ENCODE data around the gene SMIM7. TPM values are rescaled to one million over a fixed set of nuclear protein-coding genes. Genes with fewer than 3 reads are reported as not detected.
"Not testable (repeated sequence)": the region's sequence is repeated elsewhere in the genome, so short reads cannot be mapped to it uniquely, and the experiment has no call there.

SMIM7 gene
- total RNA-seq, 4 donors from 2014 or later = 77.3 to 121 (median 98.8) TPM

DNA sequence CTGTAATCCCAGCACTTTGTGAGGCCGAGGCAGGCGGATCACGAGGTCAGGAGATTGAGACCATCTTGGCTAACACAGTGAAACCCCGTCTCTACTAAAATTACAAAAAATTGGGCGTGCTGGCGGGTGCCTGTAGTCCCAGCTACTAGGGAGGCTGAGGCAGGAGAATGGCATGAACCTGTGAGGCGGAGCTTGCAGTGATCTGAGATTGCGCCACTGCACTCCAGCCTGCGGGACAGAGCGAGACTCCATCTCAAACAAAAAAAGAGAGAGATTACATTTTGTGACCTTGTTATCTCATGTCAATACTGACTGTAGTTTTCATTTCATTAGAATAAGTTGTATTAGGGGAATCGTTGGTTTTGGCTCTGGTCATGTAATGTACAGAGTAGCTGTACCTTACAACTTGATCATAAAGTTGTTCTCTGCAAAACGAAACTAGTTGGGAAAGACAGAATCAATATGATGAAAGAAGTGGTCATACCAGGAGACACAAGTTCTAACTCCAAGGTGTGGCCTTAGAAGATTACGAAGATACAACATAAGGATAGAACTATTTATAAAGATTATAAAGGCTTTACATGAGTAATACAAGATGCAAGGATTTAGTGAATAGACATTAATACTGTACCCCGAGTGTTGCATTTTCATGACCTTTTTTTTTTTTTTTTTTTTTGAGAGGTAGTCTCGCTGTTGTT lies 16.3 kb upstream of the SMIM7 start:
- Histone ChIP-seq H3K27ac (no peak overlapping the region), H3K36me3 (peaks cover 7% of the 10 kb centered on the region), H3K9me3 (peaks cover 5% of the 10 kb centered on the region), H3K27me3 (no peaks in the 10 kb centered on the region), H3K4me3 (no peak overlapping the region), H3K4me1 (no peaks in the 10 kb centered on the region)
- no peak for DNase-seq (ENCODE audit: low spot score in 2 of 2)
- 83% methylated on average over 15 of the region's 15 CpGs for WGBS
- TF ChIP-seq POLR2AphosphoS5 (IDR thresholded peaks at IDR 0.05) (no peak), POLR2A (IDR thresholded peaks at IDR 0.05) (no peak), EP300 (IDR thresholded peaks at IDR 0.05) (no peak)
- TF ChIP-seq, protein P1, sequence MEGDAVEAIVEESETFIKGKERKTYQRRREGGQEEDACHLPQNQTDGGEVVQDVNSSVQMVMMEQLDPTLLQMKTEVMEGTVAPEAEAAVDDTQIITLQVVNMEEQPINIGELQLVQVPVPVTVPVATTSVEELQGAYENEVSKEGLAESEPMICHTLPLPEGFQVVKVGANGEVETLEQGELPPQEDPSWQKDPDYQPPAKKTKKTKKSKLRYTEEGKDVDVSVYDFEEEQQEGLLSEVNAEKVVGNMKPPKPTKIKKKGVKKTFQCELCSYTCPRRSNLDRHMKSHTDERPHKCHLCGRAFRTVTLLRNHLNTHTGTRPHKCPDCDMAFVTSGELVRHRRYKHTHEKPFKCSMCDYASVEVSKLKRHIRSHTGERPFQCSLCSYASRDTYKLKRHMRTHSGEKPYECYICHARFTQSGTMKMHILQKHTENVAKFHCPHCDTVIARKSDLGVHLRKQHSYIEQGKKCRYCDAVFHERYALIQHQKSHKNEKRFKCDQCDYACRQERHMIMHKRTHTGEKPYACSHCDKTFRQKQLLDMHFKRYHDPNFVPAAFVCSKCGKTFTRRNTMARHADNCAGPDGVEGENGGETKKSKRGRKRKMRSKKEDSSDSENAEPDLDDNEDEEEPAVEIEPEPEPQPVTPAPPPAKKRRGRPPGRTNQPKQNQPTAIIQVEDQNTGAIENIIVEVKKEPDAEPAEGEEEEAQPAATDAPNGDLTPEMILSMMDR (IDR thresholded peaks at IDR 0.05) = no peak

DNA sequence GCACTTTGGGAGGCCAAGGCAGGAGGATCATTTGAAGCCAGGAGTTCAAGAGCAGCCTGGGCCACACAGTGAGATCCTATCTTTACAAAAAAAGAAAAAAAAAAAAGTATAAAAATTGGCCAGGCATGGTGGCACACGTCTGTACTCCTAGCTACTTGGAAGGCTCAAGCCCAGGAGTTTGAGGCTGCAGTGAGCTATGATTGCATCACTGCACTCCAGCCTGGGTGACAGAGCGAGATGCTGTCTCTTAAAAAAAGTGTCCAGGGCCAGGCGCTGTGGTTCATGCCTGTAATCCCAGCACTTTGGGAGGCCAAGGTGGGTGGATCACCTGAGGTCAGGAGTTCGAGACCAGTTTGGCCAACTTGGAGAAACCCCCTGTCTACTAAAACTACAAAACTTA lies 13.9 kb upstream of the SMIM7 start:
- not testable (repeated sequence) for H3K27ac ChIP-seq; H3K27me3 ChIP-seq; H3K4me3 ChIP-seq; H3K9me3 ChIP-seq; DNase-seq (ENCODE audit: low spot score in 2 of 2); H3K4me1 ChIP-seq; H3K36me3 ChIP-seq
- WGBS = 80% methylated on average over 4 of the region's 4 CpGs

DNA sequence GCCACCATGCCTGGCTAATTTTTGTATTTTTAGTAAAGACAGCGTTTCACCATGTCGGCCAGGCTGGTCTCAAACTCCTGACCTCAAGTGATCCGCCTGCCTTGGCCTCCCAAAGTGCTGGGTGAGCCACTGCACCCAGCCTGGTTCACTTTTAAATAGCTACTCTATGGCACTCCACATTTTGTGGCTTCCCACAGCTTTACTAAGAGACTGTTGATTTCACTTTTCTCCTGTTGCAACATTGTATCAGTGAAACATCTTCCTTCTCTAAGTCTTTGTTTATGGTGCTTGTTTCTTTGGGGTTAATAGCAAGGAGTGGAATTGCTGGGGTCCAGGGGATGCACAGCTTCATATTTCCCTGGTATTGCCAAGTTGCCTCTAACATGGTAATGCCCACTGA lies 13.3 kb upstream of the SMIM7 start:
- DNase-seq (ENCODE audit: low spot score in 2 of 2) = no peak
- H3K4me1 ChIP-seq = no peaks in the 10 kb centered on the region
- H3K9me3 ChIP-seq = no peaks in the 10 kb centered on the region
- H3K27ac ChIP-seq = no peak overlapping the region
- TF ChIP-seq POLR2A (IDR thresholded peaks at IDR 0.05) (no peak), POLR2AphosphoS5 (IDR thresholded peaks at IDR 0.05) (no peak), EP300 (IDR thresholded peaks at IDR 0.05) (no peak)
- TF ChIP-seq, protein P1 (IDR thresholded peaks at IDR 0.05) = no peak
- H3K4me3 ChIP-seq = no peak overlapping the region
- 71% methylated on average over 3 of the region's 3 CpGs for WGBS
- H3K36me3 ChIP-seq = no peaks in the 10 kb centered on the region
- no peaks in the 10 kb centered on the region for H3K27me3 ChIP-seq

DNA sequence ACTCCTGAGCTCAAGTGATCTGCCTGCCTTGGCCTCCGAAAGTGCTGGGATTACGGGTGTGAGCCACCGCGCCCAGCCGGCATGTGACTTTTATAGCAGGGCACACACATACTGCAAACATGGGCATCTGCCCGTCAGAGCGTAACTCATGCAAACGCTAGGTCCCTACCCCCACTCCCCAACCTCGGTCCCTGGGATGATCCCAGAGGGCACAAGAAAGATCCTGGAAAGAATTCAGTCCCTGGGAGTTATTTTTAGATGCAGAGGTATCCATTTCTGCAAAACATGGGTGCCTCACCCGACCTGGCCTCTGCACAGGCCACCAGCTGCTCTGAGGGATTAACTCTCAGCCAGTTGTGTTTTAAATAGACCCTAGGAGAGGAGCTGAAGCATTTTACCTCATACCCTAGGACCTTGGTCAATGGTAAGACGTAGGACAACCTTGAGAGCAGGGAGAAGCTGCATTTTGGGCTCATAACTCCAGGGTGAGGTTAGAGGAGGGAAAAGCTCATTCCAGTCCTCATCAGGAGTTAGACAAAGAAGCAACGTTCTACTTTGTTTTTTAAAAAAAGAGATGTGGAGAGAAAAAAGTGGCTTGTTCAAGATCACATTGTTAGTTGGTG lies 11.8 kb upstream of the SMIM7 start:
- no peak for TF ChIP-seq EP300 (IDR thresholded peaks at IDR 0.05)
- no peaks in the 10 kb centered on the region for H3K27me3 ChIP-seq
- no peaks in the 10 kb centered on the region for H3K9me3 ChIP-seq
- no peaks in the 10 kb centered on the region for H3K36me3 ChIP-seq
- H3K4me1 ChIP-seq = no peaks in the 10 kb centered on the region
- no peak overlapping the region for H3K27ac ChIP-seq
- H3K4me3 ChIP-seq = no peak overlapping the region
- 87% methylated on average over 7 of the region's 12 CpGs for WGBS
- DNase-seq (ENCODE audit: low spot score in 2 of 2) = no peak

DNA sequence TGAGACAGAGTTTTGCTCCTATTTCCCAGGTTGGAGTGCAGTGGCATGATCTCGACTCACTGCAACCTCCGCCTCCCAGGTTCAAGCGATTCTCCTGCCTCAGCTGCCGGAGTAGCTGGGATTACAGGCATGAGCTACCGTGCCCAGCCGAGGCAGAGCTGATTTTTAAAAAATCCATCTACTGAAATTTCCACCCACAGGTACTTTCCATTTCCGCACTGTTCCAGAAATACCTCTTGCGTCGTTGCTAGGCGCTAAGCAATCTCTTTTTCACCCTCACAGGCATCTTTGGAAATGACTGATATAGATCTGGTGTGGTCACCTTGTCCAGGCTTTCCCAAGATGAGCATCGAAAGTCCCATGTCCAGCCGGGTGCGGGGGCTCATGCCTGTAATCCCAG lies 10.3 kb upstream of the SMIM7 start:
- H3K36me3 ChIP-seq = no peaks in the 10 kb centered on the region
- WGBS = 89% methylated on average over 13 of the region's 13 CpGs

DNA sequence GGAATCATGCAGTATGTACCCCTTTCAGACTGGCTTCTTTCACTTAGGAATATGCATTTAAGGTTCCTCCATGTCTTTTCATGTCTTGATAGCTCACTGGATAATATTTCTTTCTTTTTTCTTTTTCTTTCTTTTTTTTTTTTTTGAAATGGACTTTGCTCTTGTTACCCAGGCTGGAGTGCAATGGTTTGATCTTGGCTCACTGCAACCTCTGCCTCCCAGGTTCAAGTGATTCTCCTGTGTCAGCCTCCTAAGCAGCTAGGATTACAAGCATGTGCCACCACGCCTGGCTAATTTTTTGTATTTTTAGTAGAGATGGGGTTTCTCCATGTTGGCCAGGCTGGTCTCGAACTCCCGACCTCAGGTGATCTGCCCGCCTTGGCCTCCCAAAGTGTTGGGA lies 8.8 kb upstream of the SMIM7 start:
- not testable (repeated sequence) for H3K4me3 ChIP-seq; H3K36me3 ChIP-seq; H3K27me3 ChIP-seq; H3K9me3 ChIP-seq; DNase-seq (ENCODE audit: low spot score in 2 of 2); H3K4me1 ChIP-seq; H3K27ac ChIP-seq
- 98% methylated on average over 4 of the region's 4 CpGs for WGBS

More for the DNA sequence above, 10.3 kb upstream of the SMIM7 start:
- TF ChIP-seq EP300 (IDR thresholded peaks at IDR 0.05) (no peak), POLR2A (IDR thresholded peaks at IDR 0.05) (no peak), POLR2AphosphoS5 (IDR thresholded peaks at IDR 0.05) (no peak)
- TF ChIP-seq, protein P1 (IDR thresholded peaks at IDR 0.05) = no peak
- H3K27me3 ChIP-seq = no peaks in the 10 kb centered on the region
- no peak overlapping the region for H3K27ac ChIP-seq
- H3K9me3 ChIP-seq = no peaks in the 10 kb centered on the region
- H3K4me3 ChIP-seq = no peak overlapping the region
- H3K4me1 ChIP-seq = no peaks in the 10 kb centered on the region
- DNase-seq (ENCODE audit: low spot score in 2 of 2) = no peak

DNA sequence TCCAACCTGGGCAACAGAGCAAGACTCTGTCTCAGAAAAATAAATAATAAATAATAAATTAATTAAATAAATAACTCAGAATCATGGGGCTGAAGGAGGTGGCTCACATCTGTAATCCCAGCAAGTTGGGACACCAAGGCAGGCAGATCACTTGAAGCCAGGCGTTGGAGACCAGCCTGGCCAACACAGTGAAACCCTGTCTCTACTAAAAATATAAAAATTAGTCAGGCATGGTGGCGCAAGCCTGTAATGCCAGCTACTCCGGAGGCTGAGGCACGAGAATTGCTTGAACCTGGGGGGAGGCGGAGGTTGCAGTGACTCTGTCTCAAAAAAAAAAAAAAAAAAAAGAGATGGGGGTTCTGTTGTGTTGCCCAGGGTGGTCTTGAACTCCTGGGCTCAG lies 8.2 kb upstream of the SMIM7 start:
- 95% methylated on average over 5 of the region's 5 CpGs for WGBS

More for the DNA sequence above, 8.2 kb upstream of the SMIM7 start:
- TF ChIP-seq POLR2A (IDR thresholded peaks at IDR 0.05) (no peak), EP300 (IDR thresholded peaks at IDR 0.05) (no peak)
- TF ChIP-seq, protein P1 (IDR thresholded peaks at IDR 0.05) = no peak
- H3K4me3 ChIP-seq = no peak overlapping the region
- H3K27ac ChIP-seq = no peak overlapping the region
- no peak for DNase-seq (ENCODE audit: low spot score in 2 of 2)
- no peaks in the 10 kb centered on the region for H3K4me1 ChIP-seq
- no peaks in the 10 kb centered on the region for H3K36me3 ChIP-seq
- H3K9me3 ChIP-seq = no peaks in the 10 kb centered on the region
- H3K27me3 ChIP-seq = no peaks in the 10 kb centered on the region
